Tibial artery (tissue), 4 donors: ENCODE measurements around the gene EPHB1.

Experiments used
- DNase-seq, 2 donors: peaks; one replicate each; pipeline ENCODE4 v3.0.0-alpha.2; 2019
- H3K27ac ChIP-seq, 2 donors: fragments of 200-600 bp; sonication (generic) in 1 of 2; 1 replicate in 1 of 2; 2 replicates in 1 of 2; pipeline ENCODE4 v1.5.1; 2018 to 2019; ENCODE audit warnings: mild to moderate bottlenecking in 1 of 2
- H3K27me3 ChIP-seq, 2 donors: fragments of 200-600 bp; sonication (generic) in 1 of 2; one replicate each; pipeline versions ENCODE4 v1.5.1 to v1.6.0; 2016 to 2019
- H3K36me3 ChIP-seq, 3 donors: fragments of 200-600 bp; sonication (generic) in 2 of 3; one replicate each; pipeline ENCODE4 v1.5.1; 2016 to 2019; ENCODE audit warnings: mild to moderate bottlenecking in 2 of 3
- H3K4me1 ChIP-seq, 4 donors: fragments of 200-600 bp; sonication (generic) in 2 of 4; 1 replicate in 3 of 4; 2 replicates in 1 of 4; pipeline ENCODE4 v1.5.1; 2016 to 2019
- H3K4me3 ChIP-seq, 2 donors: fragments of 200-600 bp; sonication (generic) in 1 of 2; 1 replicate in 1 of 2; 2 replicates in 1 of 2; pipeline ENCODE4 v1.5.1; 2018 to 2019; ENCODE audit warnings: mild to moderate bottlenecking in 2 of 2
- H3K9me3 ChIP-seq, 3 donors: fragments of 200-600 bp; sonication (generic) in 1 of 3; one replicate each; pipeline ENCODE4 v1.5.1; 2016 to 2019
- intact Hi-C: fragments of 100-400 bp; cut with DNase I; formaldehyde crosslinking; loops from one replicate; pipeline ENCODE4 v1.15.0; 2023; ENCODE audit warnings: low total_unique reads
- TF ChIP-seq, protein P1 (sequence below), 2 experiments: fragments of 200-600 bp in 1 of 2; fragments of 450-650 bp in 1 of 2; IDR thresholded peaks; one replicate each; pipeline ENCODE4 v1.5.1; 2017 to 2019; ENCODE audit warnings: antibody characterized with exemption in 2 of 2, mild to moderate bottlenecking in 1 of 2, moderate library complexity in 1 of 2

The EPHB1 gene

DNA sequence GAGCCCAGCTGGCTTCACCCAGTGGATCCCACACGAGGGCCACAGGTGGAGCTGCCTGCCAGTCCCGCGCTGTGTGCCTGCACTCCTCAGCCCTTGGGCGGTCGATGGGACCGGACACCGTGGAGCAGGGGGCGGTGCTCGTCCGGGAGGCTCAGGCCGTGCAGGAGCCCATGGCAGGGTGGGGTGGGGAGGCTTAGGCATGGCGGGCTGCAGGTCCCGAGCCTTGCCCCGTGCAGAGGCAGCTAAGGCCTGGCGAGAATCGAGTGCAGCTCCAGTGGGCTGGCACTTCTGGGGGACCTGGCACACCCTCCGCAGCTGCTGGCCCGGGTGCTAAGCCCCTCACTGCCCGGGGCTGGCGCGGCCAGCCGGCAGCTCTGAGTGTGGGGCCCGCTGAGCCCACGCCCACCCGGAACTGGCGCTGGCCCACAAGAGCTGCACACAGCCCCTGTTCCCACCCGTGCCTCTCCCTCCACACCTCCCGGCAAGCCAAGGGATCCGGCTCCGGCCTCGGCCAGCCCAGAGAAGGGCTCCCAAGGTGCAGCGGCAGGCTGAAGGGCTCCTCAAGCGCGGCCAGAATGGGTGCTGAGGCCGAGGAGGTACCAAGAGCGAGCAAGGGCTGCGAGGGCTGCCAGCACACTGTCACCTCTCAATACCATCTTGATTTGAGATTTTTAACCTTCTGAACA lies 121.4 kb downstream of the EPHB1 start:
- H3K9me3 ChIP-seq = no peaks in the 10 kb centered on the region
- intact Hi-C loops = no loop called here
- TF ChIP-seq, protein P1, sequence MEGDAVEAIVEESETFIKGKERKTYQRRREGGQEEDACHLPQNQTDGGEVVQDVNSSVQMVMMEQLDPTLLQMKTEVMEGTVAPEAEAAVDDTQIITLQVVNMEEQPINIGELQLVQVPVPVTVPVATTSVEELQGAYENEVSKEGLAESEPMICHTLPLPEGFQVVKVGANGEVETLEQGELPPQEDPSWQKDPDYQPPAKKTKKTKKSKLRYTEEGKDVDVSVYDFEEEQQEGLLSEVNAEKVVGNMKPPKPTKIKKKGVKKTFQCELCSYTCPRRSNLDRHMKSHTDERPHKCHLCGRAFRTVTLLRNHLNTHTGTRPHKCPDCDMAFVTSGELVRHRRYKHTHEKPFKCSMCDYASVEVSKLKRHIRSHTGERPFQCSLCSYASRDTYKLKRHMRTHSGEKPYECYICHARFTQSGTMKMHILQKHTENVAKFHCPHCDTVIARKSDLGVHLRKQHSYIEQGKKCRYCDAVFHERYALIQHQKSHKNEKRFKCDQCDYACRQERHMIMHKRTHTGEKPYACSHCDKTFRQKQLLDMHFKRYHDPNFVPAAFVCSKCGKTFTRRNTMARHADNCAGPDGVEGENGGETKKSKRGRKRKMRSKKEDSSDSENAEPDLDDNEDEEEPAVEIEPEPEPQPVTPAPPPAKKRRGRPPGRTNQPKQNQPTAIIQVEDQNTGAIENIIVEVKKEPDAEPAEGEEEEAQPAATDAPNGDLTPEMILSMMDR (IDR thresholded peaks at IDR 0.05) = no peak
- no peaks in the 10 kb centered on the region for H3K4me1 ChIP-seq
- H3K27ac ChIP-seq = no peak overlapping the region
- no peak for DNase-seq
- H3K27me3 ChIP-seq = no peaks in the 10 kb centered on the region
- no peaks in the 10 kb centered on the region for H3K36me3 ChIP-seq
- no peak overlapping the region for H3K4me3 ChIP-seq

- Histone ChIP-seq H3K27me3 (no peaks in the 10 kb centered on the region), H3K4me3 (no peak overlapping the region), H3K36me3 (no peaks in the 10 kb centered on the region), H3K9me3 (no peaks in the 10 kb centered on the region), H3K27ac (no peak overlapping the region), H3K4me1 (no peaks in the 10 kb centered on the region)
- TF ChIP-seq, protein P1 (IDR thresholded peaks at IDR 0.05) = no peak
- intact Hi-C loops = no loop called here
- no peak for DNase-seq
Measured at GRCh38 chr3:134917631-134918030, 122.6 kb downstream of the EPHB1 start.

GRCh38 chr3:134918441-134918840 lies 123.4 kb downstream of the EPHB1 start:
- no peaks in the 10 kb centered on the region for H3K9me3 ChIP-seq
- TF ChIP-seq, protein P1 (IDR thresholded peaks at IDR 0.05) = no peak
- H3K36me3 ChIP-seq = no peaks in the 10 kb centered on the region
- H3K27ac ChIP-seq = no peak overlapping the region
- H3K27me3 ChIP-seq = no peaks in the 10 kb centered on the region
- H3K4me3 ChIP-seq = no peak overlapping the region
- intact Hi-C loops = no loop called here
- no peaks in the 10 kb centered on the region for H3K4me1 ChIP-seq
- DNase-seq = no peak

DNA sequence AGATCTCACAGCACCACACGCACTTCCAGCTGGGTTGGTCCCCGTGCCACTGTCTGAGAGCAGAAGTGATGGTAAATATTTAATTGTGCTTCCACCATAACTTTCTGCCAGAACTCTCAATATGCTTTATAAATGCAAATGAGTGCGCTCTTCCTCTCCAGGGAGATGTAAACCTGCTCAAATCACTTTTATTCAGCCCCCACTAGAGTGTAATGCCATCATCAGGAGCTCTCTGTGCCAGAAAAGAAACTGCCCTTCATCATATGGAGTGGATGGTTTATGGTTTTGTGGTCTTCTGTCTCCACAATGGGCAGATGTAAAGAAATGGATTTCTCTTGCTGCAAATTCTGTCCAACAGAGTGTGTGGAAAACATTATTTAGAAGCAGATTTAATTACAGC lies 127.0 kb downstream of the EPHB1 start:
- H3K4me3 ChIP-seq = no peak overlapping the region
- intact Hi-C loops = no loop called here
- no peak overlapping the region for H3K27ac ChIP-seq
- no peak for DNase-seq
- H3K27me3 ChIP-seq = no peaks in the 10 kb centered on the region
- no peaks in the 10 kb centered on the region for H3K36me3 ChIP-seq
- peaks cover 0 to 10% (median 6%) of the 10 kb centered on the region in 3 donors for H3K9me3 ChIP-seq
- no peaks in the 10 kb centered on the region for H3K4me1 ChIP-seq
- TF ChIP-seq, protein P1 (IDR thresholded peaks at IDR 0.05) = no peak

DNA sequence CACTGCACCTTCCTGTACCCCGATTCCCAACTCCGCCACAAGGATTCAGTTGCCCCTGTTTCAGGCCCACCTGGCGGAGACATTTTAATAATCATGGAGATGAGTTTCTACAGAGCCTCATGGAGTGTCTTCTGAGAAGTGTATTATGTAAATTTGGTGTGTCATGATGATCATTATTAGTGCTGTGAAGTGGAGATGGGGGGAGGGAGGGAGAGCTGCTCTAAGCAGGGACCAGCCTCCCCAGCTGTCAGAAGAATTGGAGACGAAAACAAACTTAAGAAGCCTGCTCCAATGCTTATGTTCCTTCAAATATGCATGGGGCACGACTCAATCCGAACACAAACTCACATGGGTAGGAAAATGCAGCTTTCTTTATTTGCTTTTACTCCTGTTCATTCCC lies 127.8 kb downstream of the EPHB1 start:
- H3K27me3 ChIP-seq = no peaks in the 10 kb centered on the region
- H3K9me3 ChIP-seq = peaks cover 0 to 10% (median 6%) of the 10 kb centered on the region in 3 donors
- no peak overlapping the region for H3K27ac ChIP-seq
- no peaks in the 10 kb centered on the region for H3K36me3 ChIP-seq
- H3K4me1 ChIP-seq = no peaks in the 10 kb centered on the region
- no peak overlapping the region for H3K4me3 ChIP-seq
- DNase-seq = no peak
- intact Hi-C loops = no loop called here
- TF ChIP-seq, protein P1 (IDR thresholded peaks at IDR 0.05) = no peak

- Histone ChIP-seq H3K4me1 (no peaks in the 10 kb centered on the region), H3K27me3 (no peaks in the 10 kb centered on the region), H3K36me3 (no peaks in the 10 kb centered on the region), H3K9me3 (peaks cover 0 to 10% (median 6%) of the 10 kb centered on the region in 3 donors), H3K27ac (no peak overlapping the region), H3K4me3 (no peak overlapping the region)
- intact Hi-C loops = no loop called here
- TF ChIP-seq, protein P1 (IDR thresholded peaks at IDR 0.05) = no peak
- no peak for DNase-seq
Measured at GRCh38 chr3:134923286-134923685, 128.2 kb downstream of the EPHB1 start.
